GM18526 (cell line): ENCODE measurements around the gene TMEM120B.
A peak's percentile ranks its signal among the peaks of the same experiment; 100 is the strongest.

Experiments used
- POLR2A ChIP-seq: IDR thresholded peaks from 3 replicates; pipeline ENCODE4 v1.6.1; 2011; ENCODE audit not compliant: insufficient read length; ENCODE audit errors: extremely low read depth

TMEM120B gene

GRCh38 chr12:121712461-121713256 lies at the start of gene TMEM120B:
TMEM120B (plus strand) TSS chr12:121712752; CDS start chr12:121712896, 144 bp downstream.
- TF ChIP-seq POLR2A = peak; percentile 88

GRCh38 chr12:121663610-121663929 lies 49.0 kb upstream of the TMEM120B start:
- no peak for TF ChIP-seq POLR2A

GRCh38 chr12:121668750-121669520 lies 43.6 kb upstream of the TMEM120B start:
- TF ChIP-seq POLR2A = no peak

- no peak for TF ChIP-seq POLR2A
These were observed 43.0 kb upstream of the TMEM120B start, which contains the start of gene MORN3 for GRCh38 chr12:121669521-121669900. MORN3 (minus strand) TSS chr12:121669654; CDS start chr12:121669483, 171 bp downstream.

GRCh38 chr12:121673013-121673511 lies 39.5 kb upstream of the TMEM120B start:
- no peak for TF ChIP-seq POLR2A

- TF ChIP-seq POLR2A = no peak
These were observed 36.4 kb upstream of the TMEM120B start for GRCh38 chr12:121676190-121676589.

- no peak for TF ChIP-seq POLR2A
These were observed 34.2 kb upstream of the TMEM120B start for GRCh38 chr12:121678305-121678704.

- TF ChIP-seq POLR2A = no peak
These were observed 33.7 kb upstream of the TMEM120B start for GRCh38 chr12:121678716-121679300.

- TF ChIP-seq POLR2A = no peak
These were observed 23.6 kb upstream of the TMEM120B start for GRCh38 chr12:121688966-121689365.

- no peak for TF ChIP-seq POLR2A
These were observed 23.1 kb upstream of the TMEM120B start for GRCh38 chr12:121689430-121689829.

- TF ChIP-seq POLR2A = no peak
These were observed 19.3 kb upstream of the TMEM120B start for GRCh38 chr12:121693155-121693687.

GRCh38 chr12:121697093-121697698 lies 15.4 kb upstream of the TMEM120B start:
- TF ChIP-seq POLR2A = no peak

- TF ChIP-seq POLR2A = no peak
These were observed 10.8 kb upstream of the TMEM120B start for GRCh38 chr12:121701667-121702277.

- no peak for TF ChIP-seq POLR2A
These were observed 9.6 kb upstream of the TMEM120B start for GRCh38 chr12:121702944-121703343.

- TF ChIP-seq POLR2A = no peak
These were observed 7.0 kb upstream of the TMEM120B start for GRCh38 chr12:121705514-121705913.
